Activated T-cell treated with anti-CD3 and anti-CD28 coated beads for 48 hours (primary cell): ENCODE measurements around the gene PHPT1.
"Not testable (repeated sequence)": the region's sequence is repeated elsewhere in the genome, so short reads cannot be mapped to it uniquely, and the experiment has no call there.

Experiments used
- DNase-seq: peaks from one replicate; pipeline ENCODE4 v3.0.0-alpha.2; 2020; ENCODE audit warnings: low read depth

Gene PHPT1

GRCh38 chr9:136849038-136849959, at the start of gene PHPT1:
Gene PHPT1 (plus strand): TSS chr9:136849409. CDS start chr9:136849431, 22 bp downstream.
- DNase-seq = peak; percentile 95

GRCh38 chr9:136799854-136800657, 49.2 kb upstream of the PHPT1 start:
- DNase-seq = peak; percentile 84

- no peak for DNase-seq
Observed at GRCh38 chr9:136802321-136802720, 46.9 kb upstream of the PHPT1 start.

- DNase-seq = not testable (repeated sequence)
Observed at GRCh38 chr9:136803009-136803550, 46.1 kb upstream of the PHPT1 start.

GRCh38 chr9:136803551-136804508, 45.4 kb upstream of the PHPT1 start:
- no peak for DNase-seq

- no peak for DNase-seq
Observed at GRCh38 chr9:136804509-136805206, 44.6 kb upstream of the PHPT1 start.

GRCh38 chr9:136805207-136805740, 43.9 kb upstream of the PHPT1 start:
- no peak for DNase-seq

- no peak for DNase-seq
Observed at GRCh38 chr9:136806067-136806466, 43.1 kb upstream of the PHPT1 start.

GRCh38 chr9:136806631-136807201, 42.5 kb upstream of the PHPT1 start:
- no peak for DNase-seq

- peak; percentile 81 for DNase-seq
Observed at GRCh38 chr9:136807281-136808074, 41.7 kb upstream of the PHPT1 start, which contains the start of gene RABL6. Gene RABL6 (plus strand): TSS chr9:136807948. CDS start chr9:136808197, 249 bp downstream.

- DNase-seq = peak; percentile 34
Observed at GRCh38 chr9:136808075-136808805, 41.0 kb upstream of the PHPT1 start.

- no peak for DNase-seq
Observed at GRCh38 chr9:136808806-136809158, 40.4 kb upstream of the PHPT1 start.

GRCh38 chr9:136814725-136815421, 34.3 kb upstream of the PHPT1 start:
- DNase-seq = no peak

GRCh38 chr9:136815422-136815782, 33.8 kb upstream of the PHPT1 start:
- no peak for DNase-seq

GRCh38 chr9:136820971-136821825, 28.0 kb upstream of the PHPT1 start:
- no peak for DNase-seq

- DNase-seq = no peak
Observed at GRCh38 chr9:136821826-136822544, 27.2 kb upstream of the PHPT1 start.
